ENCODE measurements around the gene KRT15.
"Not testable (repeated sequence)": the region's sequence is repeated elsewhere in the genome, so short reads cannot be mapped to it uniquely, and the experiment has no call there.

KRT15 gene

DNA sequence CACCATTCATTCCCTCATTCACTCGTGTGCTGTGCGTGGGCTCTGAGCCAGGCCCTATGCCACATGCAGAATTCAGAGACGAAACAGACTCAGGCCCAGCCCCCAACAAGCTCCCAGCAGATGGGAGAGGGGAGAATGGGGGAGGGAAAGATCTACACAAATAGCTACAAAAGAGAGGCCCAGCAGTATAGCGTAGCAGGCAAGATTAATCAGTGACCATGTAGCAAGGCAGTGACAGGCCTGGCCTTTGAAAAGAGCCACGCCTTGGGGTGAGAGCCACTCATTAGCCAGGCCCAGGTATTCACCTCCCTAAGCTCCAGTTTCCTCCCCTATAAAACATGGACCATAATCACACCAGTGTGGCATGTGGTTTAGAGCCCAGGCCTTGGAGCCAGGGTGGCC is 25.8 kb upstream of the KRT15 start:
- no peak for DNase-seq (ENCODE audit: low read depth in 2 of 2)

- DNase-seq (ENCODE audit: low read depth in 2 of 2): not testable (repeated sequence)
These were observed 24.1 kb upstream of the KRT15 start for GRCh38 chr17:41542786-41543185.

DNA sequence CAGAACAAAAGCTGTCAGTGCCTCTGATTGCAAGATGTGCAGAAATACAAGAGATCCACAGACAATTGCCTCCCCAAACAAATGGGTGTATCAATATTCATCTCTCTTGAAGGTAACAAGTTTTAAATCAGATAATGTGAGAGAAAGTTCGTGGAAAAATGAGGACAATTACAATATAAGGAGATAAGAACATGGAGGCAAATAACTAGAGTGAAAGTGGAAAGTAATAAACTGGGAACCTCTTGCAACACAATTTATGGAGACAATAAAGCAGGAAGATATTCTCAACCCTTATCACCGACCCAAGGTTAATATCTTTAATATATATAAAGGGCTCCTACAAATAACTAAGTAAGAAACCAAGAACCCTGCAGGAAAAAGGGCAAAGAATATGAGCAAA is 23.7 kb upstream of the KRT15 start:
- DNase-seq (ENCODE audit: low read depth in 2 of 2): no peak

DNA sequence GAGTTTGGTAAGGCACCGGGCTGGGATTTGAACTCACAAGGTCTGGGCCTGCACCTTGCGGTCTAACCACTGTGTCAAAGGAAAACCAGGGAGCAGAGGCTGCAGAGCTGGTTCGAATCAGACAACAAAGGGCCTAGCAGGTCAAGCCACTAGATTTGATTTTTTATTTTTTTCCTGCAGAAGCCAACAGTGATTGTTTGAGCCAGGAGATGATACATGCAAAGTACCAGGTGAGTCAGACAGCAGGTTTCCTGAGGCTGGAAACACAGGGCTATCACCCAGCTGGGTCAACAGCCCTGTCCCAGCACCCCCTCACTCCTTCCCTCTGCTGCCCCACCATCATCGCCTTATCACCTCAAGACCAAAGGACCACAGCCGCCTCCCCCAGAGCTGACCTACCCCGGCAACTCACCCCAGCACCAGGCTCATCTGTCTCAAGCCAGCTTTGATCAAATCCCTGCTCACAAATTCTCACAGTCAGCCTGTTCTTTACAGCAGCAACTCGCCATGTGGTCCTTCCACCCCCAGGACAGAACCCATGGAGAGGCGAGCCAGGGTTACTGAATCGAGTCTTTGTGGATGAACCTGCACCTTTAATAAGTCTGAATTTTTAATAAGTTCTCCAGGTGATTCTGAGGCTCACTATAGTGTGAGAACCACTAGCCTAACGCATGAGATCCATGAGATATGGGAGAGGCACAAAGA is 22.4 kb upstream of the KRT15 start:
- DNase-seq (ENCODE audit: low read depth in 2 of 2): no peak

- DNase-seq (ENCODE audit: low read depth in 2 of 2): no peak
These were observed 21.4 kb upstream of the KRT15 start for GRCh38 chr17:41539979-41540701.

DNA sequence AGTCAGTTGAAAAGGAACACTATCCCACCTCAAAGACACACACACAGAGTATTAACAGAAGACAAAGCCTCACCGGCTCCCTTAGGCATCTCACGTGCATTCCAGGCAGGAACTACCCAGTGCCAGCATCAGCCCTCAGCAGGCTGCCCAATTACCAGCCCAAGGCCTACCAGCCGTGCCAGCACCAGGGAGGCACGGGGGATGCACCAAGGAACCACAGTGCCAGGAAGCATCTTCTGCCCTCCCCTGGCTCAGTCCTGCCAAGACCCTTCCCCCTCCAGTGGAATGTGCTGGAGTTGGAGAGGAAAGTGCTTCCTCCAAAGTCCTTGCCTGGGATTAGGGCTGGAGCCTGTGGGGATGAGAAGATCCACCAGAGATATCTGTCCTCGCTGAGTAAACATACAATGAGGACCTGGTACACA is 20.4 kb upstream of the KRT15 start:
- DNase-seq (ENCODE audit: low read depth in 2 of 2): no peak

GRCh38 chr17:41538565-41538991 is 19.9 kb upstream of the KRT15 start:
- DNase-seq (ENCODE audit: low read depth in 2 of 2): no peak

DNA sequence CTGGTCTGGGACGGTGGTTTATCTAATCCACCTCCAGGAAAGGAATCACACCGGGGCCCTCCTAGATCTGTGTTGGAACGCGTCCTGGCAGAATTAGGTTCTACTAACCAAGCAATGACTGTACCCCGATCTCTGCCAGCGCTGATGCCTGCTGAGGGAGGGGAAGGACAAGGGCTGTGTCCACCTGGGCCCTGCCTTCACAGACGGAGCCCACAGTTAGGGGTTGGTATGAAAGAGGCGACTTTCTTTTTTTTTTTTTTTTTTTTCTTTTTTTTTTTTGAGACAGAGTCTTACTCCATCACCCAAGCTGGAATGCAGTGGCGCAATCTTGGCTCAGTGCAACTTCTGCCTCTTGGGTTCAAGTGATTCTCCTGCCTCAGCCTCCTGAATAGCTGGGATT is 19.3 kb upstream of the KRT15 start:
- no peak for DNase-seq (ENCODE audit: low read depth in 2 of 2)

GRCh38 chr17:41537614-41537954 is 18.9 kb upstream of the KRT15 start:
- DNase-seq (ENCODE audit: low read depth in 2 of 2): no peak

DNA sequence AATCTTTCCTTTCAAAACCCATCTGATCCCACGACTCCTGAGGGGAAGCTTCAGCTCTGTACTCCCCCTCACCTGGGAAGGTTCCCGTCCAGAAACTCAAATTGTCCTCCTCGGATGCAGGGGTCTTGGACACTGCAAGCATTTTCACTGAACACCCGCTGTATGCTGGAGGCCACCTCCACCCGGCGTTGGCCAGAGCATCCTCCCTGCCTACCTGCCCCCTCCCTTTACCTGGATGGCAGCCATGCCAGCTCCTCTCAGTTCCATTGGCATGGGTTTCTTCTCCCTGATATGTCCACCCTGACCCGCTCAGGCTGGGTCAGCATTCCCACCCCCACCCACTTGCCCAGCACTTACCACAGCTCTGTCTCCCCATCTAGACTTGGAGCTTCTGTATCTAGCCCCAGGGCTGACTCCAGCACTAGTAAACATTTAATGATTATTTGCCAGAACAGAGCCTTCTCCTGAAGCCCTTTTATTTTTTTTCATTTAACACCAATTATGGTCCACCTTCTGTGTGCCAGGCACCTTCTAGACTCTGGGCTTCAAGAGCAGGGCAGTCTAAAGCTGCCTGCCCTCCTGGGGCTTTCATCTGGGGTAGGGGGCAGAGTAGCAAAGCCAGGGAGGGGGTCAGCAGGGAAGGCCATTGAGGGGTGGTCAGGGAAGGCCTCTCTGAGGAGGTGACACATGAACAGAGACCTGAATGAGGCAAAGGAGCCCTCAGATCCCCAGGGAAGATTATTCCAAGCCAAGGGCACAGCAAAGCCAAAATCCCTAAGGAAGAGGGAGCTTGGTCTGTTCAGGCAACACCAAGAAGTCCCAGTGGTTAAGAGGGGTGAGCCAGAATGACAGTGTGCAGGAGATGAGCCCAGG is 18.3 kb upstream of the KRT15 start:
- DNase-seq (ENCODE audit: low read depth in 2 of 2): no peak

- no peak for DNase-seq (ENCODE audit: low read depth in 2 of 2)
These were observed 17.2 kb upstream of the KRT15 start for GRCh38 chr17:41535764-41536481.

GRCh38 chr17:41534899-41535546 is 16.3 kb upstream of the KRT15 start:
- DNase-seq (ENCODE audit: low read depth in 2 of 2): no peak

DNA sequence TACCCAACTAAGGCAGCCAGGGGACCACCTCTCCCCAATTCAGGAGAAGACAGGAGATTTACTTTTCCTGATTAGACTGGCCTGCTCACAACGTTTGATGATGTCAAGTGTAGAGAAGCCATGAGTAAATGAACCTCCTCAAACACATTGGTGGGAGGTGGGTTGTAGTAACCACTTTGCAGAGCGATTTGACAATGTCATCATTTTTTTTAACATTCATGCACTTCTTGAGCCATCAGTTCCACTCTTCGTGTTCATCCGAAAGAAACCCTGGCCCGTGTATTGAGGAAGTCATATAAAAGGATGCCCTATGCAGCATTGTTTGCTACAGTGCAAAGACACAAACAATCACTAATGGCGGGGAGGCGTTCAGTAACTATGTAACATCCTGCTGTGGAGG is 14.9 kb upstream of the KRT15 start:
- DNase-seq (ENCODE audit: low read depth in 2 of 2): no peak

GRCh38 chr17:41532947-41533570 is 14.4 kb upstream of the KRT15 start:
- no peak for DNase-seq (ENCODE audit: low read depth in 2 of 2)

DNA sequence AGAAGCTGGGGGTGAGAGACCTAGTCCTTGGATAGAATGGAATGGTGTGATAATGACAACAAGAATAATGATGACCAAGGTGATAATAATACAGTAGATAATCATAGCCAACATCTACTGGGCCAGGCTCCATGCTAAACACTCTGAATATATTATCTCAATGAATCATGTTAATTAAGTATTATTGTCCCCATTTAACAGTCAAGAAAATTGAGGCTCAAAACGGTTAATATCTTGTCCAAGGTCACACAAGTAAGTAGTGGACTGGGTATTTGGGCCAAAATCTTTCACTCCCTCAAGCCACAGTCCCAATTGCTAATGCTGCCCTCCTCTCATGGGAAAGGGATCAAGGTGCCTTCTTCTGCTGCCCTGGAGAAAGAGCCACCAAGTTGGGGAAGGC is 13.3 kb upstream of the KRT15 start:
- no peak for DNase-seq (ENCODE audit: low read depth in 2 of 2)

- DNase-seq (ENCODE audit: low read depth in 2 of 2): no peak
These were observed 11.7 kb upstream of the KRT15 start for GRCh38 chr17:41530062-41531048.

GRCh38 chr17:41529491-41529915 is 10.8 kb upstream of the KRT15 start:
- no peak for DNase-seq (ENCODE audit: low read depth in 2 of 2)

- DNase-seq (ENCODE audit: low read depth in 2 of 2): no peak
These were observed 10.3 kb upstream of the KRT15 start for GRCh38 chr17:41528959-41529353.

Measured in stimulated activated CD8-positive, alpha-beta memory T cell treated with anti-CD3 and anti-CD28 coated beads, Interleukin-7, amount 100 ng/mL, for 1 hour (primary cell).